CD4-positive, alpha-beta T cell treated with Interleukin-17A for 1 hour (primary cell): Measurements from ENCODE around the gene LUC7L3.
A peak's percentile ranks its signal among the peaks of the same experiment; 100 is the strongest.
"Not testable (repeated sequence)": the region's sequence is repeated elsewhere in the genome, so short reads cannot be mapped to it uniquely, and the experiment has no call there.

Experiments
- DNase-seq: peaks from one replicate; pipeline ENCODE4 v3.0.0-alpha.2; 2020

The LUC7L3 gene

GRCh38 chr17:50686494-50687199 is 32.8 kb upstream of the LUC7L3 start:
- no peak for DNase-seq

DNA sequence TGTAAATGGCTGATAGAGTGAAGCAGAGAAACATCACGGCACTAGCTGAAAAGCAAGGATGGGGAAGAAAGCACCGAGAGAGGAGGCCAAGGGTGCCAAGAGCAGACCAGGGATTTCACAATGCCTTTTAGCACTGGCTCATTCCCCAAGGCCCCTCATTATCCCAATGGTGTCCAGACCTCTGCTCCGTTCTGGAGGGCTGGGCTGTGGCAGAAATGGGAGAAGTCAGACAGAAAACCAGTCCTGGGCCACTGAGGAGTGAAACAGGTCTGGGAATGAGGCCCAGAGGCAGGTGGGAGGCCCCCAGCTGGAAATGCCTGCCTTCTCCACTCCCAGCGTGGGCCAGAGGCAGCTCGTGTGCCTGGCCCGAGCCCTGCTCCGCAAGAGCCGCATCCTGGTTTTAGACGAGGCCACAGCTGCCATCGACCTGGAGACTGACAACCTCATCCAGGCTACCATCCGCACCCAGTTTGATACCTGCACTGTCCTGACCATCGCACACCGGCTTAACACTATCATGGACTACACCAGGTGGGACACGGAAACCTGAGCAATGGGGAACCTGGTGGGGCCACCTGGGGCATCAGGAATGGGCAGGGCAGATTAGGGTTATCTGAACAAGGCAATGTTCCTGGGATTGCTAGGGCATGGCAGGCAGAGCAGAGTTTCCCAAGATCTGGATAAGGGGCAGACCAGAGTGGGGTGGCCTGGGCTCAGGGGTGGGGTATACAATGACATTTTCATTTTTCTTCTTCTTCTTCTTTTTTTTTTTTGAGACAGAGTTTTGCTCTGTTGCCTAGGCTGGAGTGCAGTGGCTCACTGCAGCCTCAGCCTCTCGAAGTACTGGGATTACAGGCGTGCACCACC is 32.0 kb upstream of the LUC7L3 start:
- DNase-seq = no peak

- no peak for DNase-seq
Measured at GRCh38 chr17:50688245-50688644, 31.2 kb upstream of the LUC7L3 start.

DNA sequence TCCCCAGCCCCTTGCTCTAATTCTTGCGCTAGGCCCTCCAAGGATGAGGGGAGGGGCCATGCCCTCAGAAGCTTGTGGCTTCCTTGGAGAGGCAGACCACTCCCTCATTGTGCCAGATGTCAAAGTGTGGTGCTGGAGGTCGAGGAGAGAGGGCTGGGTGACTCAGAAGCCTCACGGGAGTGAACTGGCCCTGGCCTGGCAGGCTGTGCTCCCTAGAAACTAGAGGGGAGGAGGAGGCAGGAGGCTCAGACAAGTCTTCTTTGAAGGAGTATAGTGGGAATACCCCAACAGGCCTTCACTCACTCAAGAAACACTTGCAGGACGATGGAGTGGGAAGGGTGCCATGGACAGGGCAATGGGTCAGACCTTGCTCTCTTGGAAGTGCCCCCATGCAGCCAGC is 30.2 kb upstream of the LUC7L3 start:
- DNase-seq = no peak

GRCh38 chr17:50689956-50690886 is 29.2 kb upstream of the LUC7L3 start:
- DNase-seq = no peak

- no peak for DNase-seq
Measured at GRCh38 chr17:50690887-50691549, 28.4 kb upstream of the LUC7L3 start.

DNA sequence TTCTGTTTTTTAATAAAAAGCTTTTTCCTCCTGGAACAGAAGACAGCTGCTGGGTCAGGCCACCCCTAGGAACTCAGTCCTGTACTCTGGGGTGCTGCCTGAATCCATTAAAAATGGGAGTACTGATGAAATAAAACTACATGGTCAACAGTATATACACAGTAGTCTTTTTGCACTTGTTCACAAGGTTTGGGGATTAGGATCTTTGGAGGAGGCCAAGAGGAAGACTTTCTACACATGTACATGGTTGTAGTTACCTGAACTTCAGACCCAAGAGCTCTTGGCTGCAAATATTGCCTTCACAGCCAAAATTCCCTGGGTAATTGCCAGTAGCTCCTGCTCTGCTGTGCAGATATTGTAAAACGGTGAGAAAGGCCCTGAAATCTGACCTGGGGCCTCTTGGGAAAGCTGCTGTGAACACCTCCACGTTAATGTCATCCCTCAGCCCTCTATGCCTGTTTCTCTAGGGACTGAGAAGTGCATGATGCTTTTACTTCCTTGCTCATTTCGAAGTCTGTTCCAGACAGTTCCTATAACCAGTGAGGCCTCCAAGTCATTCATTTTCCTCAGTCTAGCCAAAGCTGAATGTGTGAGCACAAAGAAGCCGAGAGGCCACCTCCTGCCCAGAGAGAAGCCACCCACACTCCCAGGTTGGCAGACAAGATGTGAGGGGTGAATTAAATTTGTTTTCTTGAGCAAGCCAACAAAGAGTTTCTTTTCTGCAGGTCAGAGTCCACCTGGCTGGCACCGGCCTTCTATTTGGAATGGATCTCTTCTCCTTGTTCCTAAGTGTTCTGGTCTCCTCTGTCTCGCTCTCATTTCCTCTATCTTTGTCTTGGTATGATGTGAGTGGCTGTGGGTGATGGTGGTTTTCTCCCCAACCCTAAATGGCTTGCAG is 27.6 kb upstream of the LUC7L3 start:
- no peak for DNase-seq

DNA sequence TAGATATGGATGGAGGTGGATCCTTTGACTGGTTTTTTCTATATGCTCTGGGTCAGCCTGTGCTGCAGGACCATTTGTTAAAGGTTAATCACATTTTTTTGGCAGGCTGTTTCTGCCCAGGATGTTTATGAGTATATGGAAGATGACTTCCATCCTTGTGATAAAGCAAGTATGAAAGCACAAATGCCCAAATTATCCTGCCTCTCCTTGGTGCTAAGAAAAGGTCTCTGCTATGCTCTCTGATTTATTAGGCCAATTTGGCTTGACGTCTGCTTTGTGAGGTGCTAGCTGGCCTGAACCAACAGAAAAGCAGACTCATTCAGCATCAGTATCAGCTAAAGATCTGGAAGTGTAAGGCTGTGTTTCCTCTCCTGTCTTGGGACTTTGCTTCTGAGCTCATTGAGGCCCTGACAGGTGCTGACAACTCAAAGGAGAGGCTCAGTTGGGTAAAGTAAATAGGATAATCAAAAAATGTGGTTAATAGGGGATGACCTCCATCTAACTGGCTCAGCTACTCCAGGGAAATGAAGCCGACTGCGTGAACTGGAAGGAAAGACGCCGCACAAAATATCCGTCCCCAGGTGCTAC is 26.9 kb upstream of the LUC7L3 start:
- no peak for DNase-seq

DNA sequence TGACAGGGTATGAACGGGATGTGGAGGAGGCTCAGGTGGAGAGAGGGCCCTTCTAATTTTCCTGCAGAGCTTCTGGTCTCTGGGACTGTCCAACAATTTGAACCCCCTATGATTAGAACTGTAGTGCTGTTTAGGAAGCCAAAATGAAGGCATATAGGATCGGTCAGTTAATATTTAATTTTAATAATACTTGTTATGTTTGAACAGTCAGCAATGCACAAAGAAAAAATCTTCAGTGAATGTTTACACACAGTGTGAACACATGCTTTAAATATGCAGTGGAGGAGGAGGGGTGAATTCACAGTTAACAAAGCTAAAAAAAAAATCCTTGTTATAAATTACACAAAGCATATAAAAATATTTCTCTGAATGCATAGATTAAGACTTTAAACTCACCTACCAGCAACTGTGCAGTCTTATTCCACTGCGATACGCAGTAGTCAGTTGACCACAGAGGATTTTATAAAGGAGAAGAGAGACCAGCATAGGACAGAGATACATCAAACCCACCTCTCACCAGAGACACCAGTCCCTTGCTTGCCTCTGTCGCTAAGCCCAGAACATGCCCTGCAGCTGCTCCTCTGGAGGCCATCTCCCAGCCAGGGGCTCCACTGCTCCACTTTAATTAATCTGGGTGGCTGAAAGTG is 26.2 kb upstream of the LUC7L3 start:
- DNase-seq = no peak

GRCh38 chr17:50696365-50696879 is 23.0 kb upstream of the LUC7L3 start:
- no peak for DNase-seq

GRCh38 chr17:50697062-50697461 is 22.3 kb upstream of the LUC7L3 start:
- no peak for DNase-seq

DNA sequence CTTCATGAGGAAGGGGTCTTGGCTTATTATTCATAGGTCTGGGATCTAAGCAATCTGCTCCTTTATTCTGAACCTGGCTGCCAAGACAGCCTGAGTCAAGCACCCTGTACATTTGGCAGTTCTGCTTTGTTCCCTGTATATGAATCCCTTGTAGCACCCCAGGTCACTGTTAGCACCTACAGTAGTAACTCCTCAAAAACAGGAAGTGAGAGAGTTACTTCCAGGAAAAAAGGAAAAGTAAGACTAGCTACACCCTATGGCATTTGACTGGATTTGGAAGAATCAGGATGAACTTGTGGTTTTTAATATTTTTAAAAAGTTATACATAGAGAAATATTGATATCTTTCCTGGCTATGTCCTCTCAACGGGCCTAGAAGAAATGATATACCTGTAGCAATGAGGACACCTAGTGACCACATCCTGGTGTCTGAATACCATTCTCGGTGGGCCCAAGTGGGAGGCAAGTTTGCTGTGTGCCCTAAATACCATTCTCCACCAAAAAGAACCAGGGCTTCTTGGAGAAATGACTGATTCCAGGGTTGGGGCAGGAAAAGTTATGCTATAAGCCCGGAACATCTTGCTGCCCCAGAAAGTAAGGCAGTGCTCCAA is 21.6 kb upstream of the LUC7L3 start:
- DNase-seq = no peak

DNA sequence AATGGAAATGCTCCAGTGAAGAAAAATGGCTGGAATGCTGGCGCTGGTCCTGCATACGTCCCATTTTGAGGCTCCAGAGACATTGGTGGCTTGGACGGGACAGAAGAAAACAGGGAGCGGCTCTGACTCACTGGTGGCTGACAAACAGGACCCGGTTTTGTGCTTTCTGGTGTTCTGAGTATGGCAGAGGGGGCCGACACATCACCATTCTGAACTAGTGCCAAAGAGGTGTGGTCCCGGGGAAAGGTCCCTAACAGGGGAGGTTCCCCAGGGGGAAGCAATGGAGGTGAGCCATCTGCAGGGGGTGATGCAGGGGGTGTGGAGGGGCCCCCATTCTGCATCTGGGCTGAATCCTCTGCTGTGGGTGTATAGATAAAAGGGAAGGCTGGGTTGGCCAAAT is 20.0 kb upstream of the LUC7L3 start:
- no peak for DNase-seq

GRCh38 chr17:50703162-50703561 is 16.2 kb upstream of the LUC7L3 start:
- no peak for DNase-seq

DNA sequence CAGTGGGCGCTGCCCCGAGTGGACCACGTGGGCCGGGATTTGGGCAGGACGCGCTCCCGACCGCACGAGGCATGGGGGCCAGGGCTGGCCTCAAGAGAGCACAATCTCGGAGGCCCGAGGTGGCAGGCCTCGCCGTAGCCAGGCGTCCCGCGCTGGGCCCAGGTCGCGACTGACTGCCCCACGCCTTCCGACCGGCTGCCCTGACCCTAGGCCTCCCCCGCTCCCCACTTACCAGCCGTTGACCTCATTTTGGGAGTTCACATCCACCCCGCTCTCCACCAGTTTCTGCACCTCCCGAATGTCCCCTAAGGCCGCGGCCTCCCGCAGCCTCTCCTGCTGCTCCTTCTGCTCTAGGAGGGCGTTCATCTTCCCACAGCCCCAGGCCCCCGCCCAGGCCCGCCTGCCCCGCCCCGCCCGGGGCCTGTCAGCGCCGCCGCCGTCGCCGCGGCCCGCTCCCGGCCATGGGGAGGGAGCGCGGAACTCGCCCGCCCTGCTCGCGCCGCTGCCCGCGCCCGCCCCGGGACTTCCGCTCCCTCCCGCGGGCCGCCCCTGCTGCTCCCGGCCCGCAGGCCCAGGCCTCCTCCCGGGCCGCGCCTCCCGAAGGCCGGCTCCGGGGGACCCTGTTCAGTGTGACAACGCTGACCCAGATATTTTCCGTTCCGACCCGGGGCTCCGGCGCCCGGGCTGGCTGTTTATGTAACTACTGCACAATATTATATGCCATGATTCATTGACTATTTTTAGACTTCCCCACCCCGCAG is 11.9 kb upstream of the LUC7L3 start, which contains the start of gene ANKRD40:
TSS of gene ANKRD40 (minus strand) at position 626 of the 761 bp plus-strand sequence. CDS start at position 366, 260 bp downstream.
- DNase-seq = peak; percentile 95

GRCh38 chr17:50708050-50709000 is 11.1 kb upstream of the LUC7L3 start:
- peak; percentile 21 for DNase-seq

DNA sequence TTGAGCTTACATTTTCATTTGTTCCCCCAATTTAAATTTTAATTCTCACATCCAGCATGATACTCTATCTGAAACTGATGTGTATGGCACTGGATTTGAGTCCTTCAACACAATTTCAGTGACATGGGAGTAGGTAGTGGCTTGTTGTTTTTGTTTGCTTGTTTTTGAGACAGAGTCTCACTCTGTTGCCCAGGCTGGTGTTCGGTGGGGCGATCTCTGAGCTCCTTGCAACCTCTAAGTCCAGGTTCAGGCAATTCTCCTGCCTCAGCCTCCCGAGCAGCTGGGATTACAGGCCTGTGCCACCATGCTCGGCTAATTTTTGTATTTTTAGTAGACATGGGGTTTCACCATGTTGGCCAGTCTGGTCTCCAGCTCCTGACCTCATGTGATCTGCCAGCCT is 10.3 kb upstream of the LUC7L3 start:
- not testable (repeated sequence) for DNase-seq

DNA sequence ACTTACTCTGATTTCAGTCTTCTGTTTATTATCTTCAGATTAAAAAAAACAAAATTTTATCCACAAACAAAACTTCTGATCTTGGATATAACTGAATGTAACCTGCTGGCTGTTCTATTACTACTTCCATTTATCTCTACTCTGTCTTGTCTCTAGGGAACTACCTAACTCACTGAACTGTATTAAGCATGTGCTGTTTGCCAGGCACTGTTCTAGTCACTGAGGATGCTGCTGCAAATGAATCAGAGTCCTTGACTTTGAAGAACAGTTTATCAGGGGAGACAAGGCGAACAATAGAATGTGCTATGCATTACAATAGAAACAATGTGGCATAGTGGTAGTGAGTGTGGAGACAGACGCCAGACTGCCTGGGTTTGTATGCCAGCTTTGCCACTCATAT is 9.4 kb upstream of the LUC7L3 start:
- no peak for DNase-seq
